Epithelial cell of umbilical artery (primary cell): ENCODE data around the gene SLC37A3. TPM values are rescaled to one million over a fixed set of nuclear protein-coding genes. Genes with fewer than 3 reads are reported as not detected.

ENCODE experiments used
- total RNA-seq: library from RNA; depleted of rRNA; stranded (reverse); fragments of >200 nt; gene quantifications from 2 replicates; pipeline ENCODE4 v1.2.3, GENCODE V29; 2014

The SLC37A3 gene
- total RNA-seq = 62.3 and 71.5 TPM in 2 replicates

GRCh38 chr7:140397784-140398750, at the start of gene SLC37A3:
TSS of gene SLC37A3 (minus strand) at chr7:140398530. CDS start at chr7:140382526, 16,004 bp downstream.

GRCh38 chr7:140403878-140404564, 5.7 kb upstream of the SLC37A3 start, which contains the start of gene RAB19:
TSS of gene RAB19 (plus strand) at chr7:140404058. CDS start at chr7:140407647, 3,589 bp downstream.

Other genes starting within 250 kb of the SLC37A3 start
- gene KDM7A, start 221.5 kb downstream of the SLC37A3 start, total RNA-seq = 3.2 and 6.5 TPM in 2 replicates
- gene RAB19, start 5.5 kb upstream of the SLC37A3 start, total RNA-seq = 0.46 TPM in 1 of 2 replicates, not detected in the other
- gene MKRN1, start 81.0 kb upstream of the SLC37A3 start, total RNA-seq = 50.3 and 57.4 TPM in 2 replicates
- gene DENND2A, start 242.3 kb upstream of the SLC37A3 start, total RNA-seq = 0.30 TPM in 1 of 2 replicates, not detected in the other